DMS153 (cell line): ENCODE data around the gene AFF1.
"Not testable (repeated sequence)": the region's sequence is repeated elsewhere in the genome, so short reads cannot be mapped to it uniquely, and the experiment has no call there.

ENCODE experiments used
- DNase-seq: peaks from one replicate; lab custom pipeline; 2025; lab: John Stamatoyannopoulos, UW

Gene AFF1

DNA sequence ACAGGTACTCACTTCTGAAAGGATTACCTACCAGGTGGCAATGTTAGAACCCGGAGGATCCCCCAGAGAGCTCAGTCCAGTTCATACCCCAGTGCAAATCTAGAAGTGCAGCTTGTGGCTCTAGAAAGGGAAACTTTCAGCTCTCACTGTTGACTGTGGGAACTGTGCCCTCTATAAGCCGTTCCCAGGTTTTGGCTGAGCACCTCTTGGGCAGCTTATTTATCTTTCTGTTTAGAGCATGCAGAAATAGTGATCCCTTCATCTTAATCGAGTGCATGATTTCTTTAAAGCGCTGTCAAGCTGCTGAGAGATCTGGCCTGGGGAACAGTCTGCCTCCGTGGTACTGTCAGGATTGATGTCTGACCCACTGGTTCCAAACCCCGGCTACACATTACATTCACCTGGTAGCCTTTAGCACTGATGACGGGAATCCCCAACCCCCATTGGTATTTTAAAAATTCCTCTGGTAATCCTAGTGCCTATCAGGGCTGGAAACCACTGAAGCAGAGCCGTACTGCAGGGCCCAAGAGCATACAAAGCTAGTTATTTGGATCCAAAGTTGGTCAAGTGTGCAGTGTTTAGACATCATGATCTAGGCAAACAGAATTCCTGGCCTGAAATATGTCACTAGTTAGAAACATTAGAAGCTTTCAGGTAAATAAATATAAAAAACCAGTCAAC, 182.4 kb downstream of the AFF1 start:
- no peak for DNase-seq

DNA sequence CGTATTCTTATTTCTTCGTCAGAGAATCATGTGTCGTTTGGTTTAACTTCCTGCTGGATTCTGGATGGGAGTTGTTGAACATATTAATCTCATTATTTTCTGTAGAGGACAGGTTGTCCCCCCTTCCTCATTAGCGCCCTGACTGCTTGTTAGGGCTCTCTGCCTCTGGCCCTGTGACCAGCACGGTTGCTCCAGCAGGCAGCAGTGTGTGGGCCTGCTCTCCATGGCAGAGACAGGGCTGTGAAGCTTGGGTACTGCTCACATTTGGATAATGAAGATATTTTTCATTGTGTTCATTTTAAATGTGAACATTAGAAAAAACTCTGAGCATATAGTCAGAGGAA, 182.9 kb downstream of the AFF1 start:
- no peak for DNase-seq

DNA sequence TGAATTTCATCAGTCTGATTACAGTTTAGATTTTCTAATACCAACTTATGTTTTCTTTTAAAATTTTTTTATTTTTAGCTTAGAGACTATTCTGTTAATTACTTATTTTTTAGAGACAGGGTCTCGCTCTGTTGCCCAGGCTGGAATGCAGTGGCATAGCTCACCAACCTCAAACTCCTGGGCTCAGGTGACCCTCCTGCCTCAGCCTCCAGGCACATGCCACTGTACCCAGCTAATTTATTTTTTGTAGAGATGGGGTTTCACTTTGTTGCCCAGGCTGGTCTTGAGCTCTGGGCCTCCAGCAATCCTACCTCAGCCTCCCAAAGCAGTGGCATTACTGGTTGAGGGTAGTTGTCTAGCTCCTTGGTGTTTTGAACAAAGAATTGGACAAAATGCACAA, 183.6 kb downstream of the AFF1 start:
- no peak for DNase-seq

DNA sequence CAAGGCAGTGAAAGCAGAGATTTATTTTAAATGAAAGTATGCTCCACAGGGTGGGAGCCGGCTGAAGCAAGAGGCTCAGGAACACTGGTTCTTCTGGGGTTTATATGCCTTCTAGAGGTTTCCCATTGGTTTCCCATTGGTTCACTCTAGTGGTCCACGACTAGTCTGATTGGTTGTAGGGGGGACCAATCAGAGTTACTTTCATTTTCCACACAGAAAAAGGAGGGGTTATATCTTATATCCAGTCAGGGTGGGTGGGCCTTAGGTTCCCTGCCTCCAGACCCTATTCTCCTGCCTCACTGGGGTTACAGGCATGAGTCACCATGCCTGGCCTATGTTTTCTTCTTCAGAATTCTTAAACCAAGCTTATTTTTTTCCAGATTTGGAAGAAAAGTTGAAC, 184.0 kb downstream of the AFF1 start:
- no peak for DNase-seq

DNA sequence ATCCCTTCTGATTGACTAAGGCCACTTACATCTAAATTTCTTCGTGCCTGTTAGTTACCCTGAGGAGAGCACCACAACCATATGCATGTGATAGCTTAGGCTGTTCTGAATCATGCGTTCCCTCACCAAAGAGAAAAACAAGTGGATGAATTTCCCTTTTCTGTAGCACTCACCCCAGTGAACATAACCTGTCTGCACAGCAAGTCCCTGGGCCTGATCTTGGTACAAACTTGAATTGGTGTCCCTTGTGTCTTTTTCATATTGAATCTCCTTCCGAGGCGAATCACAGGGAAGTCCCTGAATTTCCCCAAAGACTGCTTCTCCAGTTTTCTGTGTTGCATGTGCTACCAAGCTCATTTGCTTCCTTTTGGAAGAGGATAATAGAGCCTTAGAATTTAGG, 185.2 kb downstream of the AFF1 start:
- no peak for DNase-seq

DNA sequence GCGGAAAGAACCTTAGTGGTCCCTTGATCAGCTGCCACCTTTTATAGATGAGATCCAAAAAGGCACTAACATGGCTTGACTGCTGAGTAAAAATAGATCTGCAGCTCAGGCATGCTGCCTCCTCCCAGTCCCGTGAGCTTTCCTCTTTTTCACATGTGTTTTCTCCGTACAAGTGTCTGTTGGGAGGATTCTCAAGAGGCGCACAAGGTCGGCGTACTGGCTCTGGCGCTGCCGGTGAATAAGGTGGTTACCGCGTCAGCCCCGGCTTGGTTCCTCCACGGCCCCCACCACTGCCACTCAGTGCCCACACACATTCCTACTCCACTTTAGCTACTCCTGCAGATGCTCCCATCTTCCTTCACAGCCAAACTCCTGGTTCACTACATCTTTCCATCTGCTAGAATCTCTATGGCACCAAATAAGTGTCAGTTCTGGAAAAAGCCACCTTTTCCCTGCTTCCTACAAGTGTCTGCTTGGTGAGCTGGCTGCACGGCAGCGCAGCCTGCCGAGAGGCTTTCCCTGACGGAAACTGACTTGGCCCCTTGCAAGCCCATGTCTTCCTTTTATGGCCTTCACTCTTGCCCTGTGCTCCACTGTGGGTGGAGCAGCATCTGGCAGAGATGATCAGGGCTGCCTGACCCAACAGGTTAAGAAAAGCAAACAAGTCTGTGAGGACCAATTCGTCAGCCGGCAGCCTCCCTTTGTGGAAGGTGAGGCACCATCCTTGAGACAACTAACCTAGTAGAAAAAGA, 185.8 kb downstream of the AFF1 start:
- no peak for DNase-seq

DNA sequence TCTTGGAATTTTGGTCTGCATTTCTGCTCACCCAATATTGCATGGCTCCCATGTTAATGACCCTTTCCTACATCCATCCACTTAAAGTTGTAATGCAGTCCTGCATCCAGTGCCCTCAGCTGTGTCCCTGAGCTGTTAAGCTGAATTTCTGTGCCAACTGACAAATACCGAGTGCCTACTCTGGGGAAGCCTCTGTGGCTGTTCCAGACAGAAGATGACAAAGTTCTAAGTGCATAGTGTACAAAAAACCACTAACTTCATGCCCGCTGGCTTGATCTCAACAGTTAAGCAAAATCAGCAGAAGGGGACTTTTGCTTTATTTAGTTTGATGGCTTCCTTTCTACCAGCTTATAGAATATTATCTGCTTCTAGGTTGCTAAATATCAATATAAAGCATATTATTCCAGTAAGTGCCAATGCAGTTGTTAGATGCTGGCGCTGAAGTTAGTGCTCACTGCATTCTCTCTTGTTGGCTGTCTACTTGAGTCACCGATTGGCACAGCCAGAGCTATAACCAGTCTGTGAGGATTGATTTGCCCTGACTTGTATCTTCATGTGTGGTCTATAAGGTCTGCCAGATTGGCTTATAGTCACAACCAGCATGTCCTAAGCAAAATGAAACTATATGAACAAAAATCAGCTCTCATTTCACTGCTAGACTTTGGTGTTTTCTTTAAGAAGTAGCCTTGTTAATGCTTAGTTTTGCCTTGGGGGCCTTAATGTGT, 186.7 kb downstream of the AFF1 start:
- no peak for DNase-seq

DNA sequence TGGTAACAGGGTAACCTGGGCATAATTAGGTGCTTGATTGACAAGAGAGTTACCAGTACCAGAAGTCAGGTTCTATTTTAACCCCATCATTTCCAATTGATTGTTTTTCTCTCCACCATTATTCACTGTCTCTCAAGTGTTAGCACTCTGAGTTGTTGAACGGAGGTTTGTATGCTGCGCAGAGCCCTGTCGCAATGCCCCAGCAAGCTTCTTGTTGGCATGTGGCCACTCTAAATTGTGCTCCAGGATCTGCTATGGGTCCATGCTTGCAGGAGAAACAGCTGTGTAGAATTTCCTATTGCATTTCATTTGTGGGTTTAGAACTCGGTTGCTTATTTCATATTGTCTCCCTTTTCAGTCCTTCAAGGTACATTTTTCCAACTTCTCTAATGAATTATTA, 187.4 kb downstream of the AFF1 start:
- no peak for DNase-seq

DNA sequence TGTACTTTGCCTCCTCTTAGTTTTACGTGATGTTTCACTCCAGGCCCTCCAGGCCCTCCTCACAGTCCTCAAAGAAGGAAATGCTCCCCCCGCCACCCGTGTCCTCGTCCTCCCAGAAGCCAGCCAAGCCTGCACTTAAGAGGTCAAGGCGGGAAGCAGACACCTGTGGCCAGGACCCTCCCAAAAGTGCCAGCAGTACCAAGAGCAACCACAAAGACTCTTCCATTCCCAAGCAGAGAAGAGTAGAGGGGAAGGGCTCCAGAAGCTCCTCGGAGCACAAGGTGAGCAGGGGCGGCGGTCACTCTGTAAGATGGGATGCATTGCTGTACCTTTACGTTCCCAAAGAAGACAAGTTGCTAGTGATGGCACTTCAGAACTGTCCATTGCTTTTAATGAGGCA, 191.2 kb downstream of the AFF1 start:
- DNase-seq: no peak

DNA sequence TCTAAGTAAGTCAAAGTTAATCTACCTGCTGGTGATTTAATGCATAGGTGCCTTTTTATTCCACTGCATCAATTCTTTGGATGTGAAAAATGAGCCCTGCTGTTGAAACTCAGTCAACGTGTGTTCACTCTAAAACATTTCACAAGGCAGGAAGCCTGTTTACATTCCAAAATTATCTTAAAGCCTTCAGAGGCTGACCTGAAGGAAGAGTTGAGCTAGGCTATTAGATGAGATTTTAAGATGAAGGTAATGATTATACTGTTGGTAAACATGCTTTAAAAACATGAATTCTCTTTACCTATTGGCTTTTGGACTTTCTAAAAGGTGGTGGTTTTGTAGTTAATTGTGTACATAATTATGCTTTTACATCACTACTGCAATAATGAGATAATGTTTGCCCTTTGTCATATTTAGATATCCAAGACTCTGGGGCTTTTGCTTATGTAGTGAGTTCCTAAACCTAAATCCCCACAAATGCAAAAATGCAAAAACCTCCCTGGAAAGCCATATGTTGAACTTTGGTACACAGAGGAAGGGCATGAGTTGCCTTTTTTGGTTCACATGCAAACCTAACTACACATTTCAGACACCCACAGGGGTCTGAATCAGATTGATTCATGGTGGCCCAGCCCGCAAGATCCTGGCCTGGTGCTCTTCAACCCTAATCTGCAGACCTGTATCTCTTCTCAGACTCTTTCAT, 193.3 kb downstream of the AFF1 start:
- DNase-seq: no peak

DNA sequence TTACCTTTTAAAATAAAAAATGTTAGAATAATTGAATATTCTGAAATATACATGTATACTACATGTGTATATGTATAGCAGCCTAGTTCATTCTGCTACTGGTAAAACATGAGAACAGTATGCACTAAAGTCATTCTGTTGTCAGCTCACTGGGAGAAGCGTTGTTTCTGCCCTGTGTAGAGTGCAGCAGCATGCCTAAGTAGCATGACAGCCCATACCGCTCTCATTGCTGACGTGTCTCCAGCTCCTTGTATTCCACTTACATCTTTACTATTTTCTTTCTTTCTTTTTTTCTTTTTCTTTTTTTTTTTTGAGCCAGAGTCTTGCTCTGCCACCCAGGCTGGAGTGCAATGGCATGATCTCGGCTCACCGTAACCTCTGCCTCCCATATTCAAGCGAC, 194.9 kb downstream of the AFF1 start:
- no peak for DNase-seq

DNA sequence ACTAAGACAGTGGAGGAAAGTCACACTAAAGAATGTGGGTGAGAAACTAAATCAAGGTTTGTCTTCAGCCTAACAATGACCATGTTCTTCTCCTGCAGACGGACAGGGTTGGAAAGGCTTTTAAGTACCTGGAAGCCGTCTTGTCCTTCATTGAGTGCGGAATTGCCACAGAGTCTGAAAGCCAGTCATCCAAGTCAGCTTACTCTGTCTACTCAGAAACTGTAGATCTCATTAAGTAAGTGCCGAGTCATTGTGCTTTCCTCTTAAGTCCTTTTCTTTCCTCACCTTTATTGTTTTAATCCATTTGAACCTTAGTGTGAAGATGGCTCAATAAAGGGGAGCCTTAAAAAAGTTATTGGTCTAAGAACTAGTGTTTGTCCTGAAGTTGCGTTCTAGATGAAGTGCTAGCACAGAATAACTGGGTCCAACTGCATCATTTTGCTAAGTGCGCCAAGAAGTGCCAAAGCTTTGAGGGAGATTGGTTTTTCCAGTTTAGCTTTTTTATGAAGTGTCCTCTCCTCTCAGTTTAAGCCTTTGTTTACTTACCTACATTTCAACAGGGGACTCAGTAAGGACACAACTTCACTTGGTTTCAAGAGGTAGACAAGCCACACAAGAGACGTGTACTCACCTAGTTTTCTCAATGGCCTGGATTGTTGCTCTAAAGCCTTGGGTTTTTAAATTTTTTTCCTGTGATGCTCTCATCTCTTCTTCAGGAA, 196.3 kb downstream of the AFF1 start:
- DNase-seq: no peak

DNA sequence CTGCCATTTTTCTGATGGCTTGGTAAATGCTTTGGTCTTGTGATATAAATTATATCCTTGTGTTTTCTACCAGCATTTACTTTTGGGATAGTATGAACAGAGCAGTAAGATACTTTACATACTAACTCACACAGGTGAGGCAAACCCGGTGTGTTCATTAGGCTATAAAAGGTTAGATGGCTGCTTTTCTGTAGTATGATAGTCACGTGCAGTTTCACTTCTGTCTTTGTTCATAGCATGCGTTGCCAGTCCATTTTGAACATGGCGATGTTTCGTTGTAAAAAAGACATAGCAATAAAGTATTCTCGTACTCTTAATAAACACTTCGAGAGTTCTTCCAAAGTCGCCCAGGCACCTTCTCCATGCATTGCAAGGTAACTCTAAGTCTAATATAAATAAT, 197.2 kb downstream of the AFF1 start:
- no peak for DNase-seq

DNA sequence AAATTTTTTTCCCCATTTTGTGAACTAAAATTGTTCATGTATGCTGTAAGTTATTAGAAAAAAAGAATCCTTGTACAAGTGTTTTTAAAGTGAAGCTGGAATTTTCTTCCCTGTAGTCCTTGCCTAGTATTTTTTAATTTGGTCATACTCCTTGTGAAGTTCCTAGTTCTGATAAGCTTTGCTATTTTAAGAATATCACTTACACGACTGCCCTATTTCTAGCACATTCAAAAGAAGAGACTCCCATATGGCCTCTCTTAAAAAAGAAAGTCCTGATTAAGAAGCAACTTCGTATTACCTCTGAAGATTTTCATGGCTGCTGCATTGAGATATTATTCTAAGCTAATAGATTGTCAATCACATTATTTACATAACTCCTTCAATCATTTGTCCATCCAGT, 198.4 kb downstream of the AFF1 start:
- DNase-seq: no peak

DNA sequence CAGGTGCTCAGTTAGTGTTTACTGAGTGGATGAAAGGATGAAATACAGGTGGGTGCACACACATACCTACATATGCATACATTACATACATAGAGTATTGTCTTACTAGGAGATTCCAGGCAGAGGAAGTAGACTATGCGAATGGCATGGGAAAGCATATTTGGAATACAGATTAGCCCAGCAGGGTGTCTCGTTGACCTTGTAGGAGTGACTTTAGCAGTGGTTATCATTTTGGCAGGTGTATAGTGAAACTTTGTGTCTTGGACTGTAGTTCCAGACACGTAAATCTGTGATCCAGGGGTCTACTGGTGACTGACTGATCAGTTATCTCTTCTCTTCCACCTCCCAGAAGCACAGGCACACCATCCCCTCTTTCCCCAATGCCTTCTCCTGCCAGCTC, 199.3 kb downstream of the AFF1 start:
- no peak for DNase-seq

DNA sequence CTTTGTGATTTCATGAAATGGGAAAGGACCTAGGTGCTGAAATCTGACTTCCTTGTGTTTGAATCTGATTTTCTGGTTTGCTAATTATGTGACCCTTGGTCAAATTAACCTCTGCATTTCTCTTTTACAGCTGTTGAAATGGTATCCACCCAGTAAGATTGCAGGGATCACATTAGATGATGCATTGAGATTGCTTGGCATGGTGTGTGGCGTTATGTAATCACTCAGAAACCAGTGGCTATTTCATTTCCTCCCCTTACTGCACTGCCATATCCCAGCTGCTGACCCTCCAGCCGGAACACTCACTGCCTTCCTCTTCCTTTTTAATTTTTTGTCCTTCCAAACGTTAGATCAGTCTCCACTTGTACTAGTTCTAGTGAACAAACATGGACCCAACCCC, 206.6 kb downstream of the AFF1 start:
- DNase-seq: no peak

DNA sequence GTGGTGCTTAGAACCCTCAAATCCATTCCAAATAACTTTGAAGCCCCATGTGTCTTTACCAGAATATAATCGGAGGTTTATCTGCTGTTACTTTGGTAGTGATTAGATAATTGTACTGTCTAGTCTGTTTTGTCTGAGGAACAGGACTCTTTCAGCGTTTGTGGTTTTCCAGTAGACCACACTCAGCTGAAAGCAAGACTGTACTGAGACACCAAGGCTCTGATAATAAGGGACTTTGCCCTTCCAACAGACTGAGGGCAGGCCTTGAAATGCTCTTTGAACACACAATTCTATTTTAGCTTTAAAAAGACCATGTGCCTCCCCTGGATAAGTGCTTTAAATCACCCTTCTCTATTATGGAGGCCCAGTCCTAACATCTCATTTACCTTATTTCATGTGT, 209.5 kb downstream of the AFF1 start:
- no peak for DNase-seq

DNA sequence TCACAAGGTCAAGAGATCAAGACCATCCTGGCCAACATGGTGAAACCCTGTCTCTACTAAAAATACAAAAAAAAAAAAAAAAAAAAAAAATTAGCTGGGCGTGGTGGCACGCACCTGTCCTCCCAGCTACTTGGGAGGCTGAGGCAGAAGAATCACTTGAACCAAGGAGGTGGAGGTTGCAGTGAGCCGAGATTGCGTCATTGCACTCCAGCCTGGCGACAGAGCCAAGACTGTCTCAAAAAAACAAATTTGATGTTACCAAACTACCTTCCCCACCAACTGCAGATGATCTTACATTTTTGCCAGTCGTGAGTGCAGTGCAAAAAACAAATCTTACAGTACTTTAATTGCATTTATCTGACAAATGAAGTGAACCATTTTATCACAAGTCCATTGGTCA, 211.1 kb downstream of the AFF1 start:
- DNase-seq: not testable (repeated sequence)

DNA sequence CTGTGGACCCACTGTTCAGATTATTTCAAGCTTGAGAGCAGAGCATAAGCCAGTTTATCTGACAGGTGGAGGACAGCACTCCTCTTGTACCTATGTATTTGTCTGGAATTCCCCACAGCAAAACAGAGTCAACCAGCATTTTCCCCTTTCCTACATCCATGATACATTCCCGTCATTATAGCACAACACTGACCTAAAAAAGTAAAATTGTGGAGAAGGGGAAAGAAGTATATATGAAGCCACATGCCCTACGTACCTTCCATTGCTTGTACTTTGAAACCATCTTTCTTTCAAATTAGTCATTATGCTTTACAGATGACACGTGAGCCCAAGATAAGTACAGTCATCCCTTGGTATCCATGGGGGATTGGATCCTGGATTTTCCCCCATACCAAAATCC, 212.3 kb downstream of the AFF1 start:
- DNase-seq: no peak

DNA sequence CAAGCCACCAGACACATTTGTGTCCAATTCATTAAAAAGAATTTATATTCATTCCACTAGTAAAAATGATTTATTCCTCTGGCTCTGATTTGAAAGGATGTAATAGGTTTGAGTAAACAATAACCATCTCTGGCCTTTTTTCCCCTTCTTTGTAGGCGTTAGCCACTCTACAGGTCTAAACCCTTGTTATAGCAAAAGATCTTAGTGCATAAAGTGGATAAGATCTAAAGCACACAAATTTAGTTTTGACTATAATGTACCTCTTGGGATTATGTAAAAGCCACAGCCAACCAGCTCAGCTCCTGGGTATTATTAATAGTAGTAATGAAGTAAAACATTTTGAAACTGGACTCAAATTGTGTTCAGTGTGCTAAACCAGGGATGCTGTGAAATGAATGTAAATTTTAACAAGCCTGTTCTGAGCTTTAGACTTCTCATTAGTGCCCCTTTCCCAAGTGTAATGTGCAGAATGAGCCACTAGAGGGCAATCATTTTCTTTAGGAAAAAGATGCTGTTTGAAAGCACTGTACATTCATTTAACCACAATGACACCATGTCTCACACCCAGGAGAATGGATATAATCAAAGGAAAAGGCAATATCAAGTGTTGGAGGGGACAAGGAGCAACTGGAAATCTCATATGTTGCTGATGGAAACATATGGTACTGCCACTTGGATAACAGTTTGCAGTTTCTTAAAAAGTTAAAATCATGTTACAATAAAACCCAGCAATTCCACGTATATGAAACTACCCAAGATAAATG, 215.9 kb downstream of the AFF1 start:
- DNase-seq: peak; percentile 42

DNA sequence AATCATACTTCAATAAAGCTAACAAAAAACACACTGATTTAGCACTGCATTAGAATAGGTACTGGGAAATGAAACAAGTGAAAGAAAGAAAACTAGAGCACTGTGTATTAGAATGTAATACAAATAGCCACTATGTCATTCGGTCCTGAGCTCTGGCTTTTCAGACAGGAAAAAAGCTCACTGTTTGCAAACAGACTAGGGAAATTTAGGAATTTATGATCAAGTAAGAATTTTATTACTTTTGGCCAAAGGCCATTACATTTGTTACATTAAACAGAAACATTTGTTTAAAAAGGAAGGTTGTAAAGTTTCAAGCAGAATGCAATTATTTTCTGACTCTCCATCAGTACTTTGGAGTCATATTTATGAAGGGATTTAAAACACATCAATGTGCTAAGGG, 216.9 kb downstream of the AFF1 start:
- DNase-seq: no peak
